HepG2 (cell line): Measurements from ENCODE around the gene GAL3ST1.

Experiments used
- CTCF ChIP-seq: sonication (generic); formaldehyde crosslinking; IDR thresholded peaks from 2 replicates; pipeline ENCODE4 v1.5.0; 2020; ENCODE audit warnings: mild to moderate bottlenecking, missing genetic modification reagents, moderate library complexity
- MAX ChIP-seq: IDR thresholded peaks from 2 replicates; pipeline ENCODE4 v1.6.1; 2012; ENCODE audit warnings: inconsistent platforms
- MXI1 ChIP-seq: IDR thresholded peaks from 3 replicates; pipeline ENCODE4 v1.6.1; 2012; ENCODE audit warnings: low read depth, low read length, inconsistent platforms, borderline replicate concordance
- SP140L ChIP-seq: sonication (generic); formaldehyde crosslinking; IDR thresholded peaks from 2 replicates; pipeline ENCODE4 v1.4.0; 2020; ENCODE audit warnings: missing genetic modification reagents, borderline replicate concordance
- XRCC5 ChIP-seq: fragments of 200-400 bp; formaldehyde crosslinking; optimal IDR thresholded peaks from 2 replicates; pipeline ENCODE3; 2017; ENCODE audit warnings: mild to moderate bottlenecking, low read length
- ZIK1 ChIP-seq: sonication (generic); formaldehyde crosslinking; IDR thresholded peaks from 2 replicates; pipeline ENCODE4 v1.5.0; 2020; ENCODE audit warnings: mild to moderate bottlenecking, low read depth, missing genetic modification reagents, borderline replicate concordance
- ZNF430 ChIP-seq: sonication (generic); formaldehyde crosslinking; IDR thresholded peaks from 2 replicates; pipeline ENCODE4 v1.9.0; 2021; ENCODE audit warnings: mild to moderate bottlenecking, missing genetic modification reagents
- ZNF510 ChIP-seq: sonication (generic); formaldehyde crosslinking; IDR thresholded peaks from 2 replicates; pipeline ENCODE4 v1.4.0; 2020; ENCODE audit warnings: low read depth, mild to moderate bottlenecking, missing genetic modification reagents

GRCh38 chr22:30602049-30602448 lies 27.6 kb upstream of the GAL3ST1 start:
- TF ChIP-seq MXI1: no peak
- TF ChIP-seq CTCF (CRISPR knock-in tag): peak; percentile 64
- TF ChIP-seq ZNF430 (CRISPR knock-in tag): no peak
- no peak for TF ChIP-seq SP140L (CRISPR knock-in tag)
- no peak for TF ChIP-seq ZIK1 (CRISPR knock-in tag)
- no peak for TF ChIP-seq ZNF510 (CRISPR knock-in tag)
- no peak for TF ChIP-seq MAX
- no peak for TF ChIP-seq XRCC5
